ENCODE measurements around the gene TRIM25. TPM values are rescaled to one million over a fixed set of nuclear protein-coding genes. Genes with fewer than 3 reads are reported as not detected.

Gene TRIM25
- total RNA-seq, 1 experiment from 2014 or later = 10.1 TPM

DNA sequence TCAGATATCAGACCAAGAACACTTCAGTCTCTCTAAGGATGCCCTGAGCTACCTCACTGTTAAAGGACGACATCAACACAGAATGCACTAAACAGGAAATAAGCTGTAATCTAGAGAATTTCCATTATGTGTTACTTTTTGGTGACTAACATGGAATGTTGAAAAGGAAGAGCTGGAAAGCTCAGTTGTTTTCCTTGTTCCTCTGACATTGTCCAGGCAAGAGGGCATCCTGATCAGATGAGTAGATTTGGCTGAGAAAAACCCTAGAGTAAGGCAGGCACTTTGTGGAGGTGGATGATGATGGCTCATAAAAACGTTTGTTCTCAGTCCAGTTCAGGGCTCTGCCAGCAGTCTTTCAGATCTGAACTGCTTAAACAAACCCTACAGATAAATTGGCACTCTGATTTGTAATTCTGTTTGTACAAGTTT, 45.9 kb downstream of the TRIM25 start:
- no peak for DNase-seq (ENCODE audit: low read depth)

DNA sequence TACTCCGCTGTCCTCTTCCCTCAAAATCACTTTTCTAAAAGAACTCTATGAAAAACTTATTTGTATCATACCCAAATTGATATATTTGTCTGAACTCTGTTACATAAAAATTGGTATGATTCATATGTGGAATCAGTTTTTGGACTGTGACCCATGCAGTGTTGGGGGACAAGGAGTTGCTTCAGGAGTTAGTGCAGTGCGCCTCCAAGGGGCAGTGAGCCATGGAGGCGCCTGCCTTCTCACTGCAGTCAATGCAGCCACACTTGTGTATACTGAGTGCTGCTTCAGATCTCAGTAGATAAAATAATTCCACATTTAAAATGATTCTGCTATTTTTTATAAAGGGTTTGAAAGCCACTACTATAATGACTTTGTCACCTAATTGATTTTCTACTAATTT, 47.4 kb downstream of the TRIM25 start:
- no peak for DNase-seq (ENCODE audit: low read depth)

DNA sequence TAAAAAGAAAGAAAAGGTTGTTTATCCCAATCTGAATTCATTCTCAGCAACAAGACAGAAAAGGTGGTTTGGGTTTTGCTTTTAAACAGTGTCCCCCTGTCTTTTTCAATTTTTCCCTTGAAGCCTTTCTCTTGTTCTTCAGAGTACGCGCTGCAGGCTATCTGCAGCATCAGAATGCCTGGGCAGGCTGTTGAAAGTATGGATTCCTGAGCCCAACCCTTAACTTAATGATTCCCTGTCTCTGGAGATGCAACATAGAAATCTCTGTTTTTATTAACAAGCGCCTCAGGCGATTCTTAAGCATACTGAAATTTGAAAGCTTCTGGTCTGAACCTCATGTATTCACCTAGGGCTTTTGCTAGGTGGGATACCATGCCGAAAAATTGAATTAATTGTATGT, 47.8 kb downstream of the TRIM25 start:
- no peak for DNase-seq (ENCODE audit: low read depth)

DNA sequence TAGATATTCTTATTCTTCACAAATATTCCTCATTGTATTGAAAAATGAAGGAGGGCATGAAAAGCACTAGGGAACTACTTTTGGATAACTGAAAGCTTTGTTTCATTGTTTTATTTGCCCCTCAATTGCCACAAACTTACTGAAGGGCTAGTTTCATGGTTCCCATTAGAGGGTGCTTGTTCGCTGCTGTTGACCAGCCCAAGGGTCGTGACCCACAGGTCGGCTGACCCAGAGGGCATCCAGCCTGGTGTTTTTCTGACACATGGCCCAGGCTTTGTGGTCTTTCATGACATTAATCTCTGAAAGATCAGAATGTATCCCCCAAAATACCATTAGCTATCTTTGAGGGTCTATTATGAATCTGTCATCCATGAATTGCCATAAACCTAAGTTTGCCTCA, 49.9 kb downstream of the TRIM25 start:
- DNase-seq (ENCODE audit: low read depth) = no peak

DNA sequence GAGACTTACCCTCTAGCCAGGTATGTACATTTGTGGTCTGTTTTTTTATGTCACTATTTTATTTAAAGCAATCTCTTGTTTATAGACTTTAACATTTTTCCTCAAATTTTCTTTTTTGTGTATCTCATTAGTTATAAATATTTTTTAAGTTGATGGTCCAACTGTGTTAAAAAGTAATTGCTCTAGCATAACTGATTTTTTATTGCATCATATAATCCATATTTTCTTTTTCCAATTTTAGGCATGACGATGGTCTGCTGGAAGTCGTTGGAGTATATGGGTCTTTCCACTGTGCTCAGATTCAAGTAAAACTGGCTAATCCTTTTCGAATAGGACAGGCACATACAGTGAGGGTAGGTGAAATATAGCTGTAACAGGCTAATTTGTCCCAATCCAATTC, 52.0 kb downstream of the TRIM25 start:
- DNase-seq (ENCODE audit: low read depth) = no peak

DNA sequence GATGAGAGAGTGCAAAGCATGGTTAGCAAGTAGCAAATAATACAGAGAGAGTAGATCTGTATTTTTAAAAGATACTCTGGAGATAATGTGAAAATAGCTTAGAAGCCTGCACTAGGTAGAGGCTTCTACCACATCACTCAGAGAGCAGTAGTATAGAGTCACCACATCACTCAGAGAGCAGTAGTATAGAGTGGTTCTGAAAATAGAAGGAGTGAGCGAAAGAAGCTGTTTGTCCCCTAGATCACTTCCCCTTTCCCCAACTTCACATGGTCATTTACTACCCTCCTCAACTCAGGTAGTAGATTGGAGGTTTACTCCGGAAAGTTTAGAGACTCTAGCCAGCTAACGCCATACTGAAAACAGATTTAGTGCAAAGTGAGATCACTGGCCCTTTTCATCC, 62.8 kb downstream of the TRIM25 start:
- DNase-seq (ENCODE audit: low read depth) = no peak

DNA sequence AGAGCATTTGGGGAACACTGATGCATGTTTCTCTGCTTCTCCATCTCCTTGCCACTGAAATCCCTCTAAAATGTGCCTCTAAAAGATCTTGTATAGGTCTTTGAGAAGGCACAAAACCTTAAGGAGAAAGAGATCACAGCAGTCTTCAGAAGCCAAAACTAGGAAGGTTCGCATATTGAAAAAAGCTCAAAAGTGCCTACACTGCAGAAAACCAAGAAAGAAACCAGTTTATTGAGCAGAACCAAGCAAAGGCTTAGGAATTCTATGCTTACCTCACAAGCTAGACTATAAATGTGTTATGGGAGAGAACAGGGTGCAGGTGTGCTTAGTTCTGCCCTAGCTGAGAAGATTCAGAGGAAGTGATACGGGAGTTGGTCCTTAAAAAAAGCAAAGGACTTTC, 63.3 kb downstream of the TRIM25 start:
- no peak for DNase-seq (ENCODE audit: low read depth)

DNA sequence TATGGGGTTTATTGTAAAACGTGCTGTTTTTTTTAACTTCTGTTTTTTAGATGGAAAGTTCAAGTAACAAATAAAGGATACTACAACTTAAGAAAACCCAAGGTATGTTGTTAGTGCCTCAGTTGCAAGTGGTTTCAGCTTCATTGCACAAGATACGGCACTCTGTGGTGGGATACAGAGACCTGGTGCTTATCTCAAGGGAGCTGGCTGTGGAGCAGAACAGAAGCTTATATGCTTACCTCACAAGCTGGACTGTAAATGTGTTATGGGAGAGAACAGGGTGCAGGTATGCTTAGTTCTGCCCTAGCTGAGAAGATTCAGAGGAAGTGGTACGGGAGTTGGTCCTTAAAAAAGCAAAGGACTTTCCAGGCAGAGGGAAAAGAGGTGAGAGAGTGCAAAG, 64.7 kb downstream of the TRIM25 start:
- DNase-seq (ENCODE audit: low read depth) = no peak

DNA sequence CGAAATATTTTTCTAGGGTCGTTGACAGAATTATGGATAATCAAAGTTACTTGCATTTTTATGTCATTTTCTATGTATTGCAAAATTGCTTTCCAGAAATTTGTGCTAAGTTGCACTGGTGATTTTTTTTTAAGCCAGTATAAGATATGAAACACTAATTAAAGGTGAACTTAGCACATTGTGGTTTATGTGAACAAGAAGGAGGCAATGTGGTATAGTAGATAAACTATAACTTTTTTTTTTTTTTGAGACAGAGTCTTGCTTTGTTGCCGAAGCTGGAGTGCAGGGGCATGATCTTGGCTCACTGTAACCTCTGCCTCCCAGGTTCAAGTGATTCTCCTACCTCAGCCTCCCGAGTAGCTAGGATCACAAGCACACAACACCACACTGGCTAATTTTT, 66.7 kb downstream of the TRIM25 start:
- DNase-seq (ENCODE audit: low read depth) = no peak

DNA sequence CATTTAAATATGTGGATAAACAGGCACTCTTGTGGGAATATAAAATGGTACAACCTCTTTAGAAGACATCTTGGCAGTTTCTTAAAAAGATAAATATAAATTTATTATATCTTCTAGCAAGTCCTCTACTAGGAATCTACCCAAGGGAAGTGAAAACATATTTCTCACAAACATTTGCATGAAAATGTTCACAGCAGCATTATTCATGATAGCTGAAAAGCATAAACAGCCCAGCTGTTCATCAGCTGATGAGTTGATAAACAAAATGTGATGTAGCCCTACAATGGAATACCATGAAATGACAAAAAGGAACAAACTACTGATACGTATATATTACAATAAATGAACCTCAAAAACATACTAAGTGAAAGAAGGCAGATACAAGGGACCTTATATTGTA, 67.9 kb downstream of the TRIM25 start:
- DNase-seq (ENCODE audit: low read depth) = no peak

DNA sequence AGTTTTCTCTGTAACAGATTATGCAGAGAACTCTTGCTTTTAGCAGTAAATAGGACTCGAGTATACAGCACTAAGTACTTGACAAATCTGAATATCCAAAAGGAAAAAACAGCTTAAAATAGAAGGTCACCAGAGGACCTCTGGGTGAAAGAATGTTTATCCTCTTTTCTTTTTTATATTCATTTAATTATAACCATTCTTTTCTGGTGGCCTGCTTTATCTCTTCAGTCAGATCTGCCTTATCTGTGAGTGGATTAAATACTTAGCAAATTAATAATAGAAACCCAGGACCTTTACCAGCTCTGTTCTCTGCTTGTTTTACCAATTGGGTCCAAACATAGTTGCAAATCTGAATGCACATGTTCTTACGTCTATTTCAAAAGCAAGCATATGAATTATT, 71.3 kb downstream of the TRIM25 start:
- DNase-seq (ENCODE audit: low read depth) = no peak

DNA sequence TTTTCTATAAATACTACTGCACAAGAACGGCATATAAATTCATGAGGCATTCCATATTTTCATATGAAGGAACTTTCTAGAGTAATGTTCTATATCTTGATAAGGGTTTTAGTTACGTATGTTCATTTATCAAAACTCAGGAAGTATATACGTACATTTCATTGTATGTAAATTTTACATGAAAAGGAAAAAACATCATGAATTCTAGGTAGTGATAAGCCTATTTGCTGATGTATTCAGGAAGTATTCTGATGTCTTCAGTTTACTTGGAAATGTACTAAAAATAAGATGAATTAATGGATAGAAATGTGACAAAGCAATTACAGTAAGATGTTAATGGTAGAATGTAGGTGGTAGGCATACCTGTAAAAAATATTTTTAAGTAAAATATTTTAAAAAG, 75.2 kb downstream of the TRIM25 start:
- no peak for DNase-seq (ENCODE audit: low read depth)

Other genes with a start within 250 kb of the TRIM25 start
- 0.17 TPM in 1 of 2 replicates, not detected in the other for gene C17orf67, start 80.1 kb downstream of the TRIM25 start, total RNA-seq (2014; rRNA removed; shearing (Covaris generic))
- 0.17 and 0.24 TPM in 2 replicates for gene DGKE, start 79.9 kb downstream of the TRIM25 start, total RNA-seq (2014; rRNA removed; shearing (Covaris generic))
- gene COIL, start 47.0 kb upstream of the TRIM25 start, total RNA-seq (2014; rRNA removed; shearing (Covaris generic)) = 16.5 and 16.9 TPM in 2 replicates
- 27.5 and 28.3 TPM in 2 replicates for gene SCPEP1, start 64.1 kb upstream of the TRIM25 start, total RNA-seq (2014; rRNA removed; shearing (Covaris generic))
- gene AKAP1, start 171.2 kb upstream of the TRIM25 start, total RNA-seq (2014; rRNA removed; shearing (Covaris generic)) = 27.2 and 30.1 TPM in 2 replicates